HG03064 (cell line): ENCODE measurements around the gene TAPBPL.
"Not testable (repeated sequence)": the region's sequence is repeated elsewhere in the genome, so short reads cannot be mapped to it uniquely, and the experiment has no call there.

ENCODE experiments used
- ATAC-seq: cut with Tn5 transposase; IDR thresholded peaks from one replicate; pipeline ENCODE4 v1.9.1; 2021; ENCODE audit warnings: low read depth; ENCODE audit not compliant: unreplicated experiment

TAPBPL gene

GRCh38 chr12:6451348-6452244 lies at the start of gene TAPBPL:
Gene TAPBPL, plus strand, starts transcription at chr12:6452042. Its CDS starts 207 bp downstream, at chr12:6452249.
- ATAC-seq, result peak; percentile 55

- ATAC-seq, result no peak
Observed at GRCh38 chr12:6404390-6404789, 47.5 kb upstream of the TAPBPL start.

GRCh38 chr12:6405963-6406362 lies 45.9 kb upstream of the TAPBPL start:
- ATAC-seq, result no peak

GRCh38 chr12:6407236-6407954 lies 44.4 kb upstream of the TAPBPL start:
- ATAC-seq, result no peak

- no peak for ATAC-seq
Observed at GRCh38 chr12:6416596-6416995, 35.2 kb upstream of the TAPBPL start.

GRCh38 chr12:6418796-6419195 lies 33.0 kb upstream of the TAPBPL start:
- no peak for ATAC-seq

- no peak for ATAC-seq
Observed at GRCh38 chr12:6420364-6420763, 31.5 kb upstream of the TAPBPL start.

GRCh38 chr12:6423267-6424007 lies 28.4 kb upstream of the TAPBPL start:
- no peak for ATAC-seq

GRCh38 chr12:6424008-6424347 lies 27.9 kb upstream of the TAPBPL start:
- no peak for ATAC-seq

GRCh38 chr12:6424866-6425265 lies 27.0 kb upstream of the TAPBPL start:
- no peak for ATAC-seq

- ATAC-seq, result no peak
Observed at GRCh38 chr12:6425590-6426531, 26.0 kb upstream of the TAPBPL start.

- peak; percentile 57 for ATAC-seq
Observed at GRCh38 chr12:6426882-6427671, 24.8 kb upstream of the TAPBPL start.

- ATAC-seq, result not testable (repeated sequence)
Observed at GRCh38 chr12:6427796-6428195, 24.0 kb upstream of the TAPBPL start.

GRCh38 chr12:6428326-6428725 lies 23.5 kb upstream of the TAPBPL start:
- no peak for ATAC-seq

GRCh38 chr12:6430124-6430989 lies 21.5 kb upstream of the TAPBPL start:
- no peak for ATAC-seq

- no peak for ATAC-seq
Observed at GRCh38 chr12:6432991-6433390, 18.9 kb upstream of the TAPBPL start.

GRCh38 chr12:6434205-6435140 lies 17.4 kb upstream of the TAPBPL start:
- no peak for ATAC-seq
